Umbilical cord (tissue), 2 donors: Measurements from ENCODE around the gene FAM240A. TPM values are rescaled to one million over a fixed set of nuclear protein-coding genes. Genes with fewer than 3 reads are reported as not detected.

Source experiments
- DNase-seq: peaks from one replicate; pipeline ENCODE4 v3.0.0-alpha.2; 2015; ENCODE audit warnings: low spot score
- total RNA-seq: library from RNA; depleted of rRNA; stranded (reverse); fragments of >200 nt; gene quantifications from one replicate; pipeline ENCODE4 v1.2.3, GENCODE V29; 2014; ENCODE audit warnings: low replicate concordance; ENCODE audit not compliant: insufficient read depth

The FAM240A gene
- total RNA-seq, 1 donor from 2014 or later = 0.24 TPM

DNA sequence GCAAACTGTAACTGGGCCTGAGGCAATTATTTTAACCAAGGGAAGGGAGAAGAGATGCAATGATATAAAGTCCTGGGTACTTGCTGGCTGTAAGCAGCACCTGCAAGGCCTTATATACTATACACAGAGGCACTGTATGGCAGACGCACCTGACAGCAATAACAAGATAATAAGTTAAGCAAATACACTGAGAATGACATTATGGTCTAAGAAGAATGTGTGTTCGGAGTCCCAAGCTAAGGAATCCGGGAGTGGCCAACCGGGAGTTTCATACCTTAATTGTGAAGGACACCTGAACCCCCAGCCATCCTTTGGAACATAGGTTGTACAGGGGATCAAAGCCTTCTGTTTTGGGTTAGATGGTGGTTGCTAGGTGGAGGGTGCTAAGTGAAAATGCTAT is 13.7 kb downstream of the FAM240A start:
- no peak for DNase-seq

- DNase-seq = no peak
Observed at GRCh38 chr3:46627078-46627477, 14.8 kb downstream of the FAM240A start.

- DNase-seq = peak; percentile 85
Observed at GRCh38 chr3:46628901-46629369, 16.6 kb downstream of the FAM240A start.

GRCh38 chr3:46629551-46630517 is 17.5 kb downstream of the FAM240A start:
- DNase-seq = peak; percentile 92

DNA sequence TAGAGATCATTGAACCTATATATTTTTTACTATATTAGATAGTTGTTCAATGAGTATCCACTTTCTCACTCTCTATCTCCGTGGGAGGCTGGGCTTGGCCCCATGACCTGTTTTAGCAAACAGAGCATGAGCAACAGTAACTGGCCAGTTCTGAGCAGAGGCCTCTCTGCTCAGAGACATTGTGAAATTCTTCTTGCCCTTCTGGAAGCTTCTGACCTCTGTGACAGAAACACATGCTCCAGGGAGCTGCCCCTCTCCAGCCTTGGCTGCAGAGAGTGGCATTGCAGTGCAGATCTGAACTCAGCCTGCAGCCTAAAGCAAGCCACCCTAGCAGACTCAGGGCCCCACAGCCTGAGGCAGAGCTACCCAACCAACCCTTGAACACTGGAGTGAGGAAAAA is 20.5 kb downstream of the FAM240A start:
- no peak for DNase-seq

DNA sequence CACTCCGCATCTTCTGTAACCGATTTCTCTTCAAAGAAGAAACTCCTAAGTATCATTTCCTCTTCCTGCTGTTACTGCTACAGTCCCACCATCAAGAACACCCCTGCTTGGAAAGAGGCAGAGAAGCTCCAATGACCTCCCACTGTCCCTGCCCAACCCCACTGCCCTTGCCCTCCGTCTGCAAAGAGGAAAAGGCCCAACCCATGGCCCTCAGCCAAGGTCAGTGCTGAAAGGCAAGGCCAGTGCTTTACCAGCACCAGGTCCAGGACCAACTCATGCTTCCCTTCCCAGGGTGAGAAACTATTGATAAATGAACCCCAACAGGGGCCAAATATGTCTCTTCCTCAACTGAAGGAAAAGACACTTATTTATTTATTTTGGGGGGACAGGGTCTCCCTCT is 22.5 kb downstream of the FAM240A start:
- DNase-seq = no peak

DNA sequence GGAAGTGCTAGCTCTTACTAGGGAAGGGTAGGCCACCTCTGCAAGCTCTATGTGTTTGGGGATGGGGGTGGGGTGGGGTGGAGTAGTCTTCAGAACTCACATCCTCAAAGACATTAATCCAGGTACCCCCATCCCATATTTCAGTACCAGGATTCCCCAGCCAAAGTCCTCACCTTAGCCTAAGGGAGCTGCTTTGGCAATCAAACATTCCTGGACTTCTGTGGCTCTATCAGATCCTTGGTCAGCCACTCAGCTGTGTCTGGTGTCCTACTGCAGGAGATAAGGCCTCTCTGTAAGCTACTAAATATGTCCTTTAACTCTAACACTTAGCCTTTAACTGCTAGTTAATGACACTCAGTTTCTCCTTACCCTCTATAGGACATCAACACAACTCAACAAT is 26.9 kb downstream of the FAM240A start:
- DNase-seq = no peak

- DNase-seq = no peak
Observed at GRCh38 chr3:46640927-46641326, 28.6 kb downstream of the FAM240A start.

- no peak for DNase-seq
Observed at GRCh38 chr3:46642971-46643370, 30.6 kb downstream of the FAM240A start.

GRCh38 chr3:46643701-46644100 is 31.4 kb downstream of the FAM240A start:
- DNase-seq = no peak

- DNase-seq = no peak
Observed at GRCh38 chr3:46646700-46647099, 34.4 kb downstream of the FAM240A start.

DNA sequence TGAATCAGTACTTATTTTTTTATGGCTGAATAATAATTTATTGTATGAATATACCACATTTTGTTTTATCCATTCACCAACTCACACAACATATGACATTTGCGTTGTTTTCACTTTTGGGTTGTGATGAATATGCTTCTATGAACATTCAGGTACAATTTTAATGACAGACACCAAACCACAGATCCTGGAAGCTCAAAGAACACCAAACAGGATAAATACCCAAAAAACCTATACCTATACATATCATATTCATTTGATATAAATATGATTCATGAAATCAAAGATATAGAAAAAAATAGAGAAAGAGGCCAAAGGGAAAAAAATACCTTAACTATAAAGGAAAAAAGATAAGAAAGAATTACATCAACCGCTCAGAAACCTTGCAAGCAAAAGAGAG is 35.8 kb downstream of the FAM240A start:
- DNase-seq = no peak

GRCh38 chr3:46649436-46649835 is 37.1 kb downstream of the FAM240A start:
- no peak for DNase-seq

DNA sequence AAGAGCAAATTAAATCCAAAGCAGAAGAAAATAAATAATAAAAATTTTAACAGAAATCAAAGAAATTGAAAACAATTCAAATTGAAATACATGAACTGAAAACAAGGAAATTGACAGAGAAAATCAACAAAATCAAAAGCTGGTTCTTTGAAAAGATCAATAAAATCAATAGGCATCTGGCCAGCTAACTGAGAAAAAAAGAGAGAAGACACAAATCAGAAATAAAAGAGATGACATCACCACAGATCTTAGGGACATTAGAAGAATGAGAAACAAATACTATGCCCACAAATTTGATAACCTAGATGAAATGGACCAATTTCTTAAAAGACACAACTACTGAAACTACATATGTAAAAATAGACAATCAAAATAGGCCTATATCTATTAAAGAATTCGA is 38.8 kb downstream of the FAM240A start:
- DNase-seq = no peak

DNA sequence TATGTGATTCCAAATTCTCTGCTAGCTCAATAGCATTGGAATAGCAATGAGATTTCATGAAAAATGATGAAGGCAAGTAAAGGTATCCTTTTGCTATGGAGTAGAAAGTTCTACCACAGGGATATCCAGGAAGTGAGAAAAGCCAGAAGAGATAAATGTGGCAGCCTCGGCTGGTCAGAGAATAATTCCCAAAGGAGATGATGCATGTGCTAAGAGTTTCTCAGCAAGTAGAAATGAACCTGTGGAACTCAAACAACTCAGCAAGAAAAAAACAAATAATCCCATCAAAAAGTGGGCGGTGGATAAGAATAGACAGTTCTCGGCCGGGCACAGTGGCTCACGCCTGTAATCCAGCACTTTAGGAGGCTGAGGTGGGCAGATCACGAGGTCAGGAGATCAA is 42.9 kb downstream of the FAM240A start:
- no peak for DNase-seq

GRCh38 chr3:46656778-46657556 is 44.6 kb downstream of the FAM240A start:
- DNase-seq = no peak

DNA sequence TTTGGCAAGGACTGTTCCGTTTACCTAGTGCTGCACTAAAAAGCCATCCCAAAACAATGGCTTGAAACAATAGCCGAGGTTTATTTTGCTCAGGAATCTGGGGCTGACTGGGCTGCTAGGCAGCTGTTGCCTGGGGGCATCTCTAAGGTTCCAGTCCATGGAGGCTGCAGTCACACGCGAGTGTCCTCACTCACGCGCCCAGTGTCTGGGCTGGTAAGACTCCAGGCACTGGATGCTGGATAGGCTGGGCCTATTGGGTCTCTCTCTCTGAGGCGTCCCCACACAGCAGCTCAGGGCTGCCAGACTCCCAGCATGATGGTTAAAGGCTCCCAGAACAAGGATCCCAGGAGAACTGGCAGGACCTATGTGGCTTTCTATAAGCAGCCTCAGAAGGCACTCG is 47.0 kb downstream of the FAM240A start:
- DNase-seq = no peak

GRCh38 chr3:46660003-46660402 is 47.7 kb downstream of the FAM240A start:
- no peak for DNase-seq

DNA sequence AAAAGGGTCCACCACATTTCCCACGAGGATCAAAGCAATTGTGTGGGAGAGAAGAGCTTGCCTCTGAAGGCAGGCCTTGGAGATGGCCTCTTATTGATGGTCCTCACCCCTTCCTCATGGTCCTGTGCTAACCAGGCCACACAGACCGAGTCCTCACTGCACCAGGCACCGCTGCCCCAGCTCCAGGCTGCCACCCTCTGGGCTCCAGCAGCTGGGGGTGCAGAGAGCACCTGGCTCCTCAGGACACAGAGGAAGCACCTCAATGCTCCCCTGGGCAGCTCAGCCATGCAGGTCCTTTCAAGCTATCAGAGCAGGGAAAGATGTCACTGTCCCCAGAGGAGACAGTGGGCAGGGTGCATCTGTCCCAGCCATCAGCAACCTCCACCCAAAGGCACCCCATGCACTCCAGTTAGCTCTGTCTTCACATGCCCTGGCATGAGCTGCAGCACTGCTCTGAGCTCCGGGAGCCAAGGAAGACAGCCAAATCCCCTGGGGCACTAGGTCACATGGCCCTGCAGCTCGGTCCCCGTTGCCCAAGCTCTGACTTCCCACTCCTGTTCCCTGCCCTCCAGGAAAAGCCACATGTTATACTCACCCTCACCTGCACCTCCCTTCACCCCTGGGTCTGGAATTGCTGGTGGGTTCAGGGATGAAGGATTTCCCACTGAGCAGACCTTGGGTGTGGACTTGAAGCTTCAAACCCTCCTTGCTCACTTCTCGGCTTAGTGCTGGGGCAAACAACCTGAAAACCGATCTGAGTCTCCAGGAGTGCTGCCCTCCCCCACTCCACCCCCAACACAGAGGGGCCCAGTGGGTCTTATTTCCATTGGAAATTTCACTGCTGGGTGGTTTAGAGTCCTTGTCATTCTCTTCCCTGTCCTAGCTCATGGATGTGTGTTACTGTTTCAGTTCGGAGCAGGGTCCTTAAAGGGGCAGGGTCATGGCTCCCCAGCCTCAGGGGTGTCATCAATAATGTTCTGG is 48.5 kb downstream of the FAM240A start:
- DNase-seq = no peak

DNA sequence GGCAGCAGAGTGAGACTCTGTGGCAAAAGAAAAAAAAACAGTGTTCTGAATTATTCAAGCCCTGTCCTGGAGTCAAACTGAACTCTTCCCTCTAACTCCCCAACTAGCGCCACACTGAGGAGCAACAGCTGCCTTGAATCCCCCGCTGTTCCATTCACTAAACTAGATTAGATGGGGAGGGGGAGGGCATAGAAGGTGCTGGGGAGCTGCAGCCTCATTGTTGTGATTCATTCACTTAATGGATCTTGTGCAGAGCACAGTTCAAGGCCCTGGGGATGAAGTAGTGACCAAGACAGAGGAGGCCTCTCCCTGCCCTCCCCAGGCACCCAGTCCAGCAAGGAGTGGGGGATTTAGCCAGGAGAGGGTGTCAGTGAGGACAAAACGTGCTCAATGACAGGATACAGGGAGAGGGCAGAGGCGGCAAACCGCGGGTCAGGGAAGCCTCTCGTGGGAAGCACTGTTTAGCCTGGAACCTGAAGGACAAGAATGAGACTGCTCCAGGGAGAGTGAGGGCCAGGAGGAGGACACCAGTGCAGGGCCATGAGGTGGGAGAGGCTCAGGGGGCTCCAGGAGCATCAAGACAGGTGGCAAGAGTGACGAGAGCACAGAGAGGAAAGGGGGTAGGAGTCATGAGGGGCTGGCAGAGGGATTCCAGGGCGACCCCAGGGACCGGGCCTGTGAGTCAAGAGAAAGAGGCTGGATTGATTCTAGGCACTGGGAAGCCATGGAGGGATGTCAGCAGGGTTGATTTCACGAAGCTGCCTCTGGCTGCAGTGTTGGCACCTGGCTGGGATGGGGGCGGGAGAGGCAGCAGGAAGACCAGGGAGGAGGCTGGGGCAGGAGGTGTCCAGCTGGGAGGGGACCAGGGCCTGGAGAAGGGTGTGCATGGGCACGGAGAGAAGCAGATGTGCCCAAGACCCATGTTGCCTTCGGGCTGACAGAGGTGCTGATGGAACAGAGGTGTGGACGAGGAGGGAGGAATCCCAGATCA is 49.7 kb downstream of the FAM240A start:
- no peak for DNase-seq
